ENCODE measurements around the gene MED16.

Gene MED16

GRCh38 chr19:892894-893689, at the start of gene MED16, which contains the start of gene RNU6-9:
Gene MED16, minus strand, starts transcription at chr19:893187. Its CDS starts 2,056 bp downstream, at chr19:891131.
Gene RNU6-9, plus strand, starts transcription at chr19:893484.
- DNase-seq = peak; percentile 94

GRCh38 chr19:942133-942645, 49.2 kb upstream of the MED16 start:
- DNase-seq = no peak

- DNase-seq = no peak
These were observed 48.5 kb upstream of the MED16 start for GRCh38 chr19:941292-942132.

GRCh38 chr19:940591-941291, 47.8 kb upstream of the MED16 start:
- peak; percentile 44 for DNase-seq

GRCh38 chr19:939922-940321, 46.9 kb upstream of the MED16 start:
- DNase-seq = no peak

- no peak for DNase-seq
These were observed 46.5 kb upstream of the MED16 start for GRCh38 chr19:939439-939838.

- DNase-seq = no peak
These were observed 45.4 kb upstream of the MED16 start for GRCh38 chr19:938233-938923.

GRCh38 chr19:937259-937694, 44.3 kb upstream of the MED16 start:
- DNase-seq = no peak

- DNase-seq = no peak
These were observed 43.2 kb upstream of the MED16 start for GRCh38 chr19:936175-936546.

GRCh38 chr19:934865-935479, 42.0 kb upstream of the MED16 start:
- DNase-seq = no peak

GRCh38 chr19:934197-934840, 41.3 kb upstream of the MED16 start:
- DNase-seq = no peak

GRCh38 chr19:933553-933882, 40.5 kb upstream of the MED16 start:
- no peak for DNase-seq

- peak; percentile 98 for DNase-seq
These were observed 39.9 kb upstream of the MED16 start for GRCh38 chr19:932648-933552.

GRCh38 chr19:931860-932647, 39.1 kb upstream of the MED16 start:
- DNase-seq = no peak

- no peak for DNase-seq
These were observed 36.9 kb upstream of the MED16 start for GRCh38 chr19:929891-930258.

GRCh38 chr19:929203-929890, 36.4 kb upstream of the MED16 start:
- DNase-seq = no peak

GRCh38 chr19:928471-929202, 35.6 kb upstream of the MED16 start:
- DNase-seq = no peak

- DNase-seq = no peak
These were observed 34.9 kb upstream of the MED16 start for GRCh38 chr19:927780-928401.

All from EL (cell line).